Parathyroid adenoma (tissue), 2 donors: ENCODE data around the gene CAMSAP1.

Source experiments
- H2AFZ ChIP-seq: fragments of 300-600 bp; sonication (generic); one replicate; pipeline ENCODE4 v1.7.0; 2017; ENCODE audit warnings: antibody characterized with exemption, mild to moderate bottlenecking
- H3K27ac ChIP-seq: fragments of 300-600 bp; sonication (generic); one replicate; pipeline ENCODE4 v1.7.0; 2017
- H3K27me3 ChIP-seq: fragments of 300-600 bp; sonication (generic); one replicate; pipeline ENCODE4 v1.7.0; 2017; ENCODE audit warnings: low read length; ENCODE audit not compliant: control insufficient read depth, insufficient read depth
- H3K36me3 ChIP-seq: fragments of 300-600 bp; sonication (generic); one replicate; pipeline ENCODE4 v1.7.0; 2017; ENCODE audit warnings: low read length; ENCODE audit not compliant: control insufficient read depth, insufficient read depth
- H3K4me1 ChIP-seq: fragments of 300-600 bp; sonication (generic); one replicate; pipeline ENCODE4 v1.7.0; 2017; ENCODE audit warnings: control low read depth
- H3K4me2 ChIP-seq: fragments of 300-600 bp; sonication (generic); one replicate; pipeline ENCODE4 v1.7.0; 2017; ENCODE audit warnings: low read length
- H3K4me3 ChIP-seq: fragments of 300-600 bp; sonication (generic); one replicate; pipeline ENCODE4 v1.7.0; 2017; ENCODE audit warnings: low read depth, low read length
- H3K79me2 ChIP-seq: fragments of 300-600 bp; sonication (generic); one replicate; pipeline ENCODE4 v1.7.0; 2017; ENCODE audit warnings: control low read depth
- H3K9ac ChIP-seq: fragments of 300-600 bp; sonication (generic); one replicate; pipeline ENCODE4 v1.7.0; 2017; ENCODE audit warnings: mild to moderate bottlenecking
- H3K9me3 ChIP-seq: fragments of 300-600 bp; sonication (generic); one replicate; pipeline ENCODE4 v1.7.0; 2017; ENCODE audit warnings: low read length; ENCODE audit not compliant: control insufficient read depth
- CTCF ChIP-seq: fragments of 300-600 bp; sonication (generic); IDR thresholded peaks from one replicate; pipeline ENCODE4 v1.7.0; 2017; ENCODE audit warnings: antibody characterized with exemption, mild to moderate bottlenecking
- donor health status: primary hyperparathyroidism.

CAMSAP1 gene

GRCh38 chr9:135797507-135798262 lies 109.7 kb downstream of the CAMSAP1 start:
- Histone ChIP-seq H2AFZ (no peak overlapping the region), H3K4me3 (no peak overlapping the region), H3K27ac (no peak overlapping the region), H3K79me2 (no peaks in the 10 kb centered on the region), H3K9me3 (no peaks in the 10 kb centered on the region), H3K4me1 (no peaks in the 10 kb centered on the region), H3K4me2 (no peak overlapping the region), H3K9ac (no peak overlapping the region), H3K36me3 (no peaks in the 10 kb centered on the region), H3K27me3 (no peaks in the 10 kb centered on the region)
- no peak for TF ChIP-seq CTCF

GRCh38 chr9:135796784-135797485 lies 110.4 kb downstream of the CAMSAP1 start:
- Histone ChIP-seq H3K4me1 (no peaks in the 10 kb centered on the region), H3K36me3 (no peaks in the 10 kb centered on the region), H3K9me3 (no peaks in the 10 kb centered on the region), H3K79me2 (no peaks in the 10 kb centered on the region), H3K9ac (no peak overlapping the region), H3K27me3 (no peaks in the 10 kb centered on the region), H3K27ac (no peak overlapping the region), H3K4me2 (no peak overlapping the region), H2AFZ (no peak overlapping the region), H3K4me3 (no peak overlapping the region)
- no peak for TF ChIP-seq CTCF

GRCh38 chr9:135795391-135795790 lies 112.0 kb downstream of the CAMSAP1 start:
- TF ChIP-seq CTCF, result no peak
- H3K79me2 ChIP-seq, result no peaks in the 10 kb centered on the region

GRCh38 chr9:135794361-135794885 lies 112.9 kb downstream of the CAMSAP1 start:
- H3K4me3 ChIP-seq, result no peak overlapping the region
- no peaks in the 10 kb centered on the region for H3K27me3 ChIP-seq
- no peaks in the 10 kb centered on the region for H3K4me1 ChIP-seq
- no peak for TF ChIP-seq CTCF
- no peaks in the 10 kb centered on the region for H3K9me3 ChIP-seq
- H3K36me3 ChIP-seq, result no peaks in the 10 kb centered on the region
- no peak overlapping the region for H3K27ac ChIP-seq
- H3K9ac ChIP-seq, result no peak overlapping the region
- no peak overlapping the region for H3K4me2 ChIP-seq
- no peak overlapping the region for H2AFZ ChIP-seq
- no peaks in the 10 kb centered on the region for H3K79me2 ChIP-seq

More at GRCh38 chr9:135795391-135795790, 112.0 kb downstream of the CAMSAP1 start:
- Histone ChIP-seq H3K4me2 (no peak overlapping the region), H3K27me3 (no peaks in the 10 kb centered on the region), H3K9ac (no peak overlapping the region), H3K4me1 (no peaks in the 10 kb centered on the region), H3K27ac (no peak overlapping the region), H2AFZ (no peak overlapping the region), H3K36me3 (no peaks in the 10 kb centered on the region), H3K4me3 (no peak overlapping the region), H3K9me3 (no peaks in the 10 kb centered on the region)
